Omental fat pad (tissue), 4 donors: ENCODE measurements around the gene PGM2L1. TPM values are rescaled to one million over a fixed set of nuclear protein-coding genes. Genes with fewer than 3 reads are reported as not detected.

Experiments used
- ATAC-seq: fragments of 150-250 bp; one replicate; pipeline ENCODE4 v1.9.1; 2016; ENCODE audit warnings: mild to moderate bottlenecking, moderate library complexity; ENCODE audit not compliant: low FRiP score
- DNase-seq: peaks from one replicate; pipeline ENCODE4 v3.0.0-alpha.2; 2019; ENCODE audit warnings: low spot score
- total RNA-seq, 4 donors: library from RNA; depleted of rRNA; stranded (reverse); fragments of >200 nt; gene quantifications; one replicate each; pipeline ENCODE4 v1.1.0, GENCODE V29; 2016
- TF ChIP-seq, protein P1 (sequence below), 3 donors: fragments of 450-650 bp; IDR thresholded peaks; one replicate each; pipeline ENCODE4 v1.5.1; 2016 to 2017; ENCODE audit warnings: antibody characterized with exemption in 3 of 3, mild to moderate bottlenecking in 3 of 3, moderate library complexity in 2 of 3

PGM2L1 gene
- total RNA-seq, 4 donors from 2014 or later: 2.7 to 4.5 (median 3.1) TPM

DNA sequence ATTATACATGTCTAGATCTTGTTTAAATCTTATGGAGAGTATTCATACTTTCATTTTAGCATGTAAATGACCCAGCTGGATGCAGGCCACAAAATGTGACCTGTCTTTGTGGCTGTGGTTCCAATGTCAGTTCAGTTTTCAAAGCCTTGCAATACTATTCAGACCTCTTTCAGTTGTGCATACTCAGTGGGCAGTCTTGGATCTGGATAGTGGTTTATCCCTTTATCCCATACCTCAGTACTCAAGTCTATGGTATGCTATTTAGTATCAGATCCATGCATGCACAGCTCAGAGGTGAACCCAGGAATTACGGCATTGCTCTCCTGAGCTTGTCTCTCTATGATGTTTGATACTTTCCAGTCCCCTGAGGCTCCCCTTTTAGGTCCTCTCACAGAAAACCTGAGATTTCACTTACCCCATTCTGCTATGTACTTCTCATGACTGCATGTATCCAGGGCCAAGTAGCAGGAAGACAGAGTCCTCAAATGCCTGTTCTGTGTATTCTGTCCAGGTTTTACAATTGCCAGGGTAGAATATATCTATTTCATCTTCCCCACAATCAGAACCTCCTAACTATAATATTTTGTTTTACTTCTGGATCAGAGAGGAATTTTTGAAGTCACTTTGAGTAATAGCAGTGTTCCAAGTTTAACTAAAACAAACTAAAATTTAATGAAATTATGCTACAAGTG, 79.8 kb downstream of the PGM2L1 start:
- ATAC-seq (no peak), DNase-seq (no peak)
- TF ChIP-seq, protein P1, sequence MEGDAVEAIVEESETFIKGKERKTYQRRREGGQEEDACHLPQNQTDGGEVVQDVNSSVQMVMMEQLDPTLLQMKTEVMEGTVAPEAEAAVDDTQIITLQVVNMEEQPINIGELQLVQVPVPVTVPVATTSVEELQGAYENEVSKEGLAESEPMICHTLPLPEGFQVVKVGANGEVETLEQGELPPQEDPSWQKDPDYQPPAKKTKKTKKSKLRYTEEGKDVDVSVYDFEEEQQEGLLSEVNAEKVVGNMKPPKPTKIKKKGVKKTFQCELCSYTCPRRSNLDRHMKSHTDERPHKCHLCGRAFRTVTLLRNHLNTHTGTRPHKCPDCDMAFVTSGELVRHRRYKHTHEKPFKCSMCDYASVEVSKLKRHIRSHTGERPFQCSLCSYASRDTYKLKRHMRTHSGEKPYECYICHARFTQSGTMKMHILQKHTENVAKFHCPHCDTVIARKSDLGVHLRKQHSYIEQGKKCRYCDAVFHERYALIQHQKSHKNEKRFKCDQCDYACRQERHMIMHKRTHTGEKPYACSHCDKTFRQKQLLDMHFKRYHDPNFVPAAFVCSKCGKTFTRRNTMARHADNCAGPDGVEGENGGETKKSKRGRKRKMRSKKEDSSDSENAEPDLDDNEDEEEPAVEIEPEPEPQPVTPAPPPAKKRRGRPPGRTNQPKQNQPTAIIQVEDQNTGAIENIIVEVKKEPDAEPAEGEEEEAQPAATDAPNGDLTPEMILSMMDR (IDR thresholded peaks at IDR 0.05): no peak

DNA sequence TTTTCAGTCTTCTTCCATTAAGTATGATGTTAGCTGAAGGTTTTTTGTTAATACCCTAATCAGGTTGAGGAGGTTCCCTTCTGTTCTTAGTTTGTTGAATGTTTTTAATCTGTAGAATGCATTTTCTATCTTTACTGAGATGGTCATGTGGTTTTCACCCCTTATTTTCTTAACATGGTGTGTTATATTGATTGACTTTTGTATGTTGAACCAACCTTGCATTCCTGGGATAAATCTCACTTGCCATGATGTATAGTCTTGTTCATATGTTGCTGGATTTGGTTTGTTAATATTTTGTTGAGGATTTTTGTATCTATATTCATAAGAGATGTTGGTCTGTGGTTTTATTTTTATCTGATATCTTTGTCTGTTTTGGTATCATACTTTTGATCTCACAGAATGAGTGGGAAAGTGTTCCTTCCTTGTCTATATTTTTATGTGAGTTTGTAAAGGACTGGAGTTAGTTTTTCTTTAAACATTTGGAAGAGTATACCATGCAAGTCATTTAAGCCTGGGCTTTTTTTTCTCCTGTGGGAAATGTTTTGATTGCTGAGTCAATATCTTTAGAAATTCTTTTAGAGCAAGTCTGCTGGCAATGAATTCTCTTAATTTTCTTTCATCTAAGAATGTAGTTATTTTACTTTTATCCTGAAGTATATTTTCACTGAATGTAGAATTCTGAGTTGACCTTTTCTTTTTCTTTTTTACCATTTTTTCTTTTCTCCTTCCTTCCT, 81.3 kb downstream of the PGM2L1 start:
- DNase-seq (no peak), ATAC-seq (no peak)
- TF ChIP-seq, protein P1 (IDR thresholded peaks at IDR 0.05): no peak

DNA sequence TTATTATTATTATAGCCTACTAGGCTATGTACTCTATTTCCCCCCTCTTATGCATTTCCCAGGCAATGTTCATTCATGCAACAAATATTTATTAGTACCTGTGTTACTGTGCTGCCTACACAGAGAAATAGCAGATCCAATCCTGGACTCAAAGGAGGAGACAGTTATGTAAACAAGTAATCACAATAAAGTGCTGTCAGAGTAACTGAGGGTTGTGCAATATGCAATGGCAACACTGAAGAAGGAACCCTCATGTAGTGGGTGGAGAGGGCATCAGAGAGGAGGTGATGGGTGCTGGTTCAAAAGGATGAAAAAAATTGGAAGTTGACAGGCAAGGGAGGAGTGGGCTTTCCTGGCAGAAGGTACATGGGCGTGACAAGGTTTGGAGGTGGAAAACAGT, 85.9 kb downstream of the PGM2L1 start:
- DNase-seq (no peak), ATAC-seq (peak; percentile 65)
- TF ChIP-seq, protein P1 (IDR thresholded peaks at IDR 0.05): no peak

DNA sequence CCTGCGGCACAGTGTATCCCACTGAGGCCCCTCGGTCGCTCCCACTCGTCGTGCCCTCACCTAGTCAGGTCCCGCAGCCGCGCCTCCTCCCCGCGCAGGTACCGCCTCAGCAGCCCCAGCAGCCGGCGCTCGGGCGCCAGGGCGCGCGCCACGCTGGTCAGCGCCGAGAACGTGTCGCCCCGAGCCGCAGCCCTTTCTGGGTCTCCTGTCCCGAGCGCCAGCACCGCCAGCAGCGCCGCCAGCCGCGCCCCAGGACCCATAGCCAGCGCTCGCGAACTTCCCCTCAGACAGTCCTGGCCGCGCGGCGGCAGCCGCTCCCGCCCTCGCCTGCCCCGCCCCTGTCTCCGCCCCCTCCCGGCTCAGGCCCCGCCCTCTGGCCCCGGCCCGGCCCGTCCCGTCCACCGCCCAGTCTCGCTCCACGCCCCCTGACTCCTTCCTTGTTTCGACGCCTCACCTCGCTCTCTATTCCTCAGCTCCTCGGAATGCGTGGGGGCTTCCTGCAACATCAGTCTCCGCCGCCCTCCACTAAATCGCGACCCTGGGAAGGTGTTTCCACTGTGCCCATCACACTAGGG, 86.8 kb downstream of the PGM2L1 start, which contains the start of gene P4HA3:
Gene P4HA3 (minus strand): TSS at position 289 of the 575 bp plus-strand sequence. CDS start 29 bp downstream, at position 260.
- TF ChIP-seq, protein P1 (IDR thresholded peaks at IDR 0.05): no peak
- peak; percentile 93 for ATAC-seq
- no peak for DNase-seq

DNA sequence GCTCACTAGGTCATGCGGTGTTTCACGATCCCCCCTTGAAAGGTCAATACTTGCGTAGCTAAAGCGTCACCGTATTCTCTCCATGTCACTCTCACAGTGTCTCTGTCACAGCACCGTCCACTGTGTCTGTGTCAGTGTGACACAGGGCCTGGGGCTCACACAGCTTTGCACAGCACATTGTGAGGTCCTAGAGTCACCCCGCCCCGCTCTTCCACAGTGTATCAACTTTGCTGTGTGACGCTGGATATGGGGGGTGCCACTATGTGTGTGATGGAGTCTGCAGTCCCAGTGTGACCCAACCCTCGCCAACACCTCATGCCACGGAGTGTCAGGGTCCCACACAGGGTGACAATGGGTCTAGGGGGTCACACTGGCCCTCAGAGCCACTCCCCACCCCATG, 87.4 kb downstream of the PGM2L1 start:
- peak; percentile 14 for ATAC-seq
- no peak for DNase-seq
- TF ChIP-seq, protein P1 (IDR thresholded peaks at IDR 0.05): no peak

DNA sequence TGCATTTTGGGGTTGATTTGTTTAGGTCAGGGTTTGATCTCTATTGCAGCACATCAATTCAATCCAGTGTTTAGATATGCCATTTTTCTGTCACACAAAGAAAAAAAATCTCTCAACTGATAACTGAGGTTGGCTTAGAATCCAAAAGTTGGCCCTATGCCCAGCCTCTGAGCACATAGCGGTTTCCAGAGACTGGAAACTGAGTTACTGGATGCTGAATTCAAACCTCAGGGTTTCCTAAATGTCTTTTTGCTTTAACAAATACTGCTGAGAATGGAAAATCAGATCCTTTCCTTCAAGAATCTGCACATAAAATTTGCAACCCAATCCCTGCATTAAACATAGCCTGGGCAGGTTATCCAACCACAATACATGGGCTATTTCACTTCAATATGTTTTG, 90.8 kb downstream of the PGM2L1 start:
- TF ChIP-seq, protein P1 (IDR thresholded peaks at IDR 0.05): no peak
- ATAC-seq: no peak
- DNase-seq: no peak
